ENCODE measurements around the gene HFE.
A peak's percentile ranks its signal among the peaks of the same experiment; 100 is the strongest.

The HFE gene

DNA sequence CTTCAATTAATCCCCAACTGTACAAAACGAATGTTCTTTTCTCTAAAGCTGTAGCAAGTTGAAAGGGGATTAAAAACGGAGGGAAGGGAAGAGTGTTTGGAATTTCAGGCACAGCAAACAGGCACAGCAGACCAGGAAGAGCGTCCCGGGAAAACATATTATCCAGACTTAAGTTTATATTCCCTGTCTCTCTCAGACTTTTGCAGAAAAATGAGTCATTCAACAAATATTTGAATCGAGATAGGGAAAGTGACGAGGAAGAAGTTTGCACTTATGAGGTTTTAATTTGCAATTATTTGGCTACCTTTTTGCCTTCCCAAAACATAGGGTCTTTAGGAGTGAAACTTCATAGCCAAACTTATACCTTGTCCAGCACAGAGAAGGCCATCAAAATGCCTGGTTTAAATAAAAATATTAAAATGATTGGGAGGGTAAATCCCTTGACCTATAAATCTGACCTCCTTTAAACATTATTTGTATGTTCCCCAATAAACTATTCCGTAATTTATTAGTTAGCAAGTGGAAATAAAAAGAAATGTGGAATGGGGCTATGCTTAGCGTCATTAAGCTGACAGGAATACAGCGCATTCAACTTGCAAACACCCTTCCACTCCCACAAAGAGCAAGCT lies 16.0 kb downstream of the HFE start:
- H3K4me3 ChIP-seq, result no peak overlapping the region
- TF ChIP-seq EZH2 (IDR thresholded peaks at IDR 0.05), result no peak
- TF ChIP-seq FOXP2 (optimal IDR thresholded peaks at IDR 0.05; ENCODE audit: control extremely low read depth, extremely low read length, insufficient read depth), result no peak
- TF ChIP-seq POLR2AphosphoS5 (IDR thresholded peaks at IDR 0.05; ENCODE audit: borderline replicate concordance, low read depth, low read length), result no peak
- DNase-seq (ENCODE audit: low read depth, low spot score), result no peak
- H3K9me3 ChIP-seq (ENCODE audit: low read depth, low read length), result no peaks in the 10 kb centered on the region; the same call in 1 of the 2 replicates
- no peaks in the 10 kb centered on the region for H3K36me3 ChIP-seq (ENCODE audit: insufficient read depth, low read length)
- no peak overlapping the region for H3K9ac ChIP-seq (ENCODE audit: insufficient read length)
- H3K27ac ChIP-seq, result peak overlapping the region; percentile 53

DNA sequence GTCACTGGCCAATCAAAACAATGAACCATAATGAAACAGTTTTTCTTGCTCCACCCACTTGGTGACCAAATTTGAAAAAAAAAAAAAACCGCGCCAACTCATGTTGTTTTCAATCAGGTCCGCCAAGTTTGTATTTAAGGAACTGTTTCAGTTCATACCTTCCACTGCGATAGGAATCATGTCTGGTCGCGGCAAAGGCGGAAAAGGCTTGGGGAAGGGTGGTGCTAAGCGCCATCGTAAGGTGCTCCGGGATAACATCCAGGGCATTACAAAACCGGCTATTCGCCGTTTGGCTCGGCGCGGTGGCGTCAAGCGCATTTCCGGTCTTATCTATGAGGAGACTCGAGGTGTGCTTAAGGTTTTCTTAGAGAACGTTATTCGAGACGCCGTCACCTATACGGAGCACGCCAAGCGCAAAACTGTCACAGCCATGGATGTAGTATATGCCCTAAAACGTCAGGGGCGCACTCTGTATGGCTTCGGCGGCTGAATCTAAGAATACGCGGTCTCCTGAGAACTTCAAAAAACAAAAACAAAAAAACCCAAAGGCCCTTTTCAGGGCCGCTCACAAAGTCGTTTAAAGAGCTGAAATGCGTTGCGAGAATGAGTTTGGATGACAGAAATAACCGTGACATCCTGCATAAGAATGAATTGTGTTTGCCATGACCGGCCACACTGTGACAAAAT lies 16.7 kb downstream of the HFE start:
- no peaks in the 10 kb centered on the region; the same call in 1 of the 2 replicates for H3K9me3 ChIP-seq (ENCODE audit: low read depth, low read length)
- peak overlapping the region; percentile 60 for H3K27ac ChIP-seq
- no peaks in the 10 kb centered on the region for H3K36me3 ChIP-seq (ENCODE audit: insufficient read depth, low read length)
- TF ChIP-seq EZH2 (IDR thresholded peaks at IDR 0.05), result no peak
- TF ChIP-seq POLR2AphosphoS5 (IDR thresholded peaks at IDR 0.05; ENCODE audit: borderline replicate concordance, low read depth, low read length), result peak; percentile 84
- TF ChIP-seq FOXP2 (optimal IDR thresholded peaks at IDR 0.05; ENCODE audit: control extremely low read depth, extremely low read length, insufficient read depth), result no peak
- H3K4me3 ChIP-seq, result peak overlapping the region; percentile 29
- DNase-seq (ENCODE audit: low read depth, low spot score), result peak; percentile 64
- no peak overlapping the region for H3K9ac ChIP-seq (ENCODE audit: insufficient read length)

DNA sequence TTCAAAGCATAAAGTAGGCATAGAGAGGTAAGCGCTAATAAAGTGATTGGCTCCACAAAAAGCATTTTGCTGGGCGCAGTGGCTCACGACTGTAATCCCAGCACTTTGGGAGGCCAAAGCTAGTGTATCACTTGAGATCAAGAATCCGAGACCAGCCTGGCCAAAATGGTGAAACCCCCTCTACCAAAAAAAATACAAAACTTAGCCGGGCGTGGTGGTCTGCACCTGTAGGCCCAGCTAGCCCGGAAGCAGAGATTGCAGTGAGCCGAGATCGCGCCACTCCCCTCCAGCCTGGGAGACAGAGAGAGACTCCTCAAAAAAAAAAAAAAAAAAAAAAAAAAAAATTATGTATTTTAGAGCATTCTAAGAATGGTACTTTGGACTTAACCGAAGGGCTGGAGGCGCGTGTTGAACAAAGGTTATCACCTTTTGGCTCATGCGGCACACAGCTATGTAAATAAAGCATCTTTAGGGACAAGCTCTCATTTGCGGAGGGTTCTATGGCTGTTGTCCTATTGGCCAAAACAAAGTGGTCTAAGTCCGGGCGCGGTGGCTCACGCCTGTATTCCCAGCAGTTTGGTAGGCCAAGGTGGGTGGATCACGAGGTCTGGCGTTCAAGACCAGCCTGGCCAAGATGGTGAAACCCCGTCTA lies 17.4 kb downstream of the HFE start:
- H3K4me3 ChIP-seq, result peak overlapping the region; percentile 29
- no peak for DNase-seq (ENCODE audit: low read depth, low spot score)
- no peak overlapping the region for H3K9ac ChIP-seq (ENCODE audit: insufficient read length)
- no peaks in the 10 kb centered on the region for H3K36me3 ChIP-seq (ENCODE audit: insufficient read depth, low read length)
- no peaks in the 10 kb centered on the region; the same call in 1 of the 2 replicates for H3K9me3 ChIP-seq (ENCODE audit: low read depth, low read length)
- peak overlapping the region; percentile 60 for H3K27ac ChIP-seq
- TF ChIP-seq EZH2 (IDR thresholded peaks at IDR 0.05) (no peak), FOXP2 (optimal IDR thresholded peaks at IDR 0.05; ENCODE audit: control extremely low read depth, extremely low read length, insufficient read depth) (no peak), POLR2AphosphoS5 (IDR thresholded peaks at IDR 0.05; ENCODE audit: borderline replicate concordance, low read depth, low read length) (no peak)

DNA sequence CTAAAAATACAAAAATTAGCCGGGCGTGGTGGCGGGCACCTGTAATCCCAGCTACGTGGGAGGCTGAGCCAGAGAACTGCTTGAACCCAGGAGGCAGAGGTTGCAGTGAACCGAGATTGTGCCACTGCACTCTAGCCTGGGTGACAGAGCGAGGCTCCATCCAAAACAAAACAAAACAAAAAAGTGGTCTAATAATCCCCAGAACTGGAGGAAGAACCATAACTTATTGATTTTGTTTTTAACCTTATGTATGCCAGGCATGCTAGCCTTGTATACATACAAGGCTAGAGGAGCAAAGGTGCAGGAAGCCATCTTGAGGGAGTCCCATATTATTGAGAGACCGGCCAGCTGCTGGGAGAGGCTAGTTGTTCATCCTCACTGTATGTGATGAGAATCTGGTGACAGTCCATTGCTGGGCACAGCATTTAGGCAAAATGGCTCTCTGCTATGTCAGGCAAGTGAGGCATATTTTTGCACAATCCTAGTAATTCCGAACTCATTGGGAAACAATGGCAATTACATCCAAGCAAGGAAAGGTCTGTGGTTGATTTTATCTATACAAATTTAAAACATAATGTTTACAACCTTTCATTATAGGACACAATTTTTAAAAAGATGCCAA lies 18.0 kb downstream of the HFE start:
- Histone ChIP-seq H3K9ac (ENCODE audit: insufficient read length) (no peak overlapping the region), H3K36me3 (ENCODE audit: insufficient read depth, low read length) (no peaks in the 10 kb centered on the region), H3K4me3 (no peak overlapping the region), H3K27ac (no peak overlapping the region), H3K9me3 (ENCODE audit: low read depth, low read length) (no peaks in the 10 kb centered on the region; the same call in 1 of the 2 replicates)
- no peak for DNase-seq (ENCODE audit: low read depth, low spot score)
- TF ChIP-seq EZH2 (IDR thresholded peaks at IDR 0.05), result no peak

DNA sequence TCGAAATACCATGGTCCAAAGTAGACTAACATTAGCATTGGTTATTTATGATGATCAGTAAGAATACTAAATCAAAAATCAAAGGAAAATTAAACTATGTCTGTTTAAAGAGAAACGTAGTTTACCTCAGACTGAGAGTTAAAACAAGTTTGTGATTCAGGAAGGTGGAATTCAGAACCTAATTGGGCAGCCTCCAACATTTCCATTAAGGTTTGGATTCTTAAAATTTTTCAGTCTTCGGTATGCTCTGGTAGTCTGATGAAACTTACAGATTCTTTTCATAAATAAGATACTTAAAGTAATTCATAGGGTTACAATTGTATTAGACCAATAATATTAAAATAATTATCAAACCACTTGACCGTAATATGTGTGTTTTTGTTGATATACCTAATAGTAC lies 18.6 kb downstream of the HFE start:
- Histone ChIP-seq H3K9me3 (ENCODE audit: low read depth, low read length) (no peaks in the 10 kb centered on the region; the same call in 1 of the 2 replicates), H3K9ac (ENCODE audit: insufficient read length) (no peak overlapping the region), H3K36me3 (ENCODE audit: insufficient read depth, low read length) (no peaks in the 10 kb centered on the region), H3K27ac (no peak overlapping the region), H3K4me3 (no peak overlapping the region)
- DNase-seq (ENCODE audit: low read depth, low spot score), result no peak
- TF ChIP-seq POLR2AphosphoS5 (IDR thresholded peaks at IDR 0.05; ENCODE audit: borderline replicate concordance, low read depth, low read length) (no peak), FOXP2 (optimal IDR thresholded peaks at IDR 0.05; ENCODE audit: control extremely low read depth, extremely low read length, insufficient read depth) (no peak)

DNA sequence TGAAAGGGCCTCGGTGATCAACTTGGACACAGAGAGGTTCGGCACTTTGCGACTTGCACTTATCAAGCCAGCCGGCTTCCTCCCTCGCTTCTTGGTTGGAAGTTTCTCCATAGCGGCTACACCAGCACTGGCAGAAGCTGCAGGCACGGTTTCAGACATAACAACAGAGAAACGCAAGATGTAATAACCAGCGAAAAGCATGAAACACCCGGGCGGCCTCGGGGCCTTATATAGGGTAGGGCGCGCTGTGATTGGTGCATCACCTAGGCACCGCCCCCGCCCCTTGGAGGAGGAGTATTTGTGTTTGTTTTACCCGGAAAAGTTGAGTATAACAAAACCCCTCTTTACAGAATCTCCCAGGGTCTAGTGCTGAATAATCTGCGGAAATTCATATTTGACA lies 20.7 kb downstream of the HFE start:
- DNase-seq (ENCODE audit: low read depth, low spot score), result no peak
- H3K9ac ChIP-seq (ENCODE audit: insufficient read length), result no peak overlapping the region
- H3K9me3 ChIP-seq (ENCODE audit: low read depth, low read length), result no peaks in the 10 kb centered on the region; the same call in 1 of the 2 replicates
- no peak for TF ChIP-seq FOXP2 (optimal IDR thresholded peaks at IDR 0.05; ENCODE audit: control extremely low read depth, extremely low read length, insufficient read depth)
- TF ChIP-seq EZH2 (IDR thresholded peaks at IDR 0.05), result no peak
- no peak for TF ChIP-seq POLR2AphosphoS5 (IDR thresholded peaks at IDR 0.05; ENCODE audit: borderline replicate concordance, low read depth, low read length)
- no peak overlapping the region for H3K4me3 ChIP-seq
- no peaks in the 10 kb centered on the region for H3K36me3 ChIP-seq (ENCODE audit: insufficient read depth, low read length)
- H3K27ac ChIP-seq, result no peak overlapping the region

DNA sequence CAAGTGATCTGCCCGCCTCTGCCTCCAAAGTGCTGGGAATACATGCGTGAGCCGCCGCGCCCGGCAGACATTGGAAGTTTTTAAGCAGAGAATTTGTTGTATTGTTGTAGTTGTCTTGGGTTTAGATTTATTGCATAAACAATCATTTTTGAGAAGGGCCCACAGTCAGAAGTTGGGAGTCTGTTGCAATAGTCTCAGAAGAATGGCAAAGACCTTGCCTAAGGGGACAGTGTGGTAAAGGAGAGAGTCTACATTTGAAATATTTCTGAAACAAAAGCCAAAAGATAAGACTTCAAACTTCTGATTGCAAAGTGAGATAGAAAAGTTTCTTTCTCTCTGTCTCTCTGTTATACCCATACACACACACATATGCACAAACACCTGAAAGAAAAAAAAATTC lies 22.5 kb downstream of the HFE start:
- Histone ChIP-seq H3K36me3 (ENCODE audit: insufficient read depth, low read length) (no peaks in the 10 kb centered on the region), H3K27ac (0 out of 2 replicates have a peak overlapping the region, but pooled peaks have one; percentile 34), H3K9me3 (ENCODE audit: low read depth, low read length) (no peaks in the 10 kb centered on the region; the same call in 1 of the 2 replicates), H3K9ac (ENCODE audit: insufficient read length) (no peak overlapping the region), H3K4me3 (no peak overlapping the region)
- TF ChIP-seq EZH2 (IDR thresholded peaks at IDR 0.05) (no peak), FOXP2 (optimal IDR thresholded peaks at IDR 0.05; ENCODE audit: control extremely low read depth, extremely low read length, insufficient read depth) (no peak), POLR2AphosphoS5 (IDR thresholded peaks at IDR 0.05; ENCODE audit: borderline replicate concordance, low read depth, low read length) (no peak)
- DNase-seq (ENCODE audit: low read depth, low spot score), result no peak

DNA sequence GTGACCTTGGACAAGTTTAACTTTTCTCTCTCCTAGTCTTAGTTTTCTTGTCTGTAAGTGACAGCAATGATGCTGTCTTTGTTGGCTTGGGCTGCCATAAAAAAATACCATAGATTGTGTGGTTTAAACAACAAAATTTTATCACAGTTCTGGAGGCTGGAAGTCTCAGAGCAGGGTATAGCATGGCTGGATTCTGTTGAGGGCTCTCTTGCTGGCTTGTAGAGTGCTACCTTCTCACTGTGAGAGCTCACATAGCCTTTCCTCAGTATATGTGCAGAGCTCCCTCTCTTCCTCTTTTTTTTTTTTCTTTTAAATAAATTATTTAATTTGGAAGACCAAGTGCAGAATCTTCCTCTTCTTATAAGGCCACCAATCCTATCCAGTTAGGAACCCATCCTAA lies 26.3 kb downstream of the HFE start:
- Histone ChIP-seq H3K27ac (no peak overlapping the region), H3K36me3 (ENCODE audit: insufficient read depth, low read length) (no peaks in the 10 kb centered on the region), H3K9ac (ENCODE audit: insufficient read length) (no peak overlapping the region), H3K4me3 (no peak overlapping the region), H3K9me3 (ENCODE audit: low read depth, low read length) (no peaks in the 10 kb centered on the region)
- no peak for DNase-seq (ENCODE audit: low read depth, low spot score)
- TF ChIP-seq EZH2 (IDR thresholded peaks at IDR 0.05) (no peak), POLR2AphosphoS5 (IDR thresholded peaks at IDR 0.05; ENCODE audit: borderline replicate concordance, low read depth, low read length) (no peak), FOXP2 (optimal IDR thresholded peaks at IDR 0.05; ENCODE audit: control extremely low read depth, extremely low read length, insufficient read depth) (no peak)
